GM23248 (cell line): ENCODE results near the gene PCBD1. TPM values are rescaled to one million over a fixed set of nuclear protein-coding genes. Genes with fewer than 3 reads are reported as not detected.

ENCODE experiments used
- DNase-seq: peaks from one replicate; pipeline ENCODE4 v3.0.0-alpha.2; 2015
- H2AFZ ChIP-seq: fragments of 200-600 bp; sonication (generic); 2 replicates; pipeline ENCODE4 v1.6.1; 2016; ENCODE audit warnings: antibody characterized with exemption
- H3F3A ChIP-seq: fragments of 200-600 bp; sonication (generic); 2 replicates; pipeline ENCODE4 v1.6.1; 2016; ENCODE audit warnings: mild to moderate bottlenecking, antibody characterized with exemption, mixed run types; ENCODE audit not compliant: insufficient read depth
- H3K27ac ChIP-seq: fragments of 200-600 bp; sonication (generic); 2 replicates; pipeline ENCODE4 v1.5.1; 2016; ENCODE audit warnings: mild to moderate bottlenecking
- H3K27me3 ChIP-seq: fragments of 200-600 bp; sonication (generic); replicated peaks from 2 replicates; pipeline ENCODE4 v1.6.1; 2016; ENCODE audit warnings: mild to moderate bottlenecking; ENCODE audit not compliant: insufficient read depth
- H3K36me3 ChIP-seq: fragments of 200-600 bp; sonication (generic); 2 replicates; pipeline ENCODE4 v1.6.1; 2016; ENCODE audit warnings: low read depth, mild to moderate bottlenecking
- H3K4me1 ChIP-seq: fragments of 200-600 bp; sonication (generic); 2 replicates; pipeline ENCODE4 v1.6.1; 2016; ENCODE audit warnings: mild to moderate bottlenecking; ENCODE audit not compliant: insufficient read depth
- H3K4me2 ChIP-seq: fragments of 200-600 bp; sonication (generic); one replicate; pipeline ENCODE4 v1.6.1; 2016; ENCODE audit warnings: mild to moderate bottlenecking; ENCODE audit not compliant: unreplicated experiment
- H3K4me3 ChIP-seq: fragments of 200-600 bp; sonication (generic); 2 replicates; pipeline ENCODE4 v1.5.1; 2016; ENCODE audit warnings: mild to moderate bottlenecking
- H3K79me2 ChIP-seq: fragments of 200-600 bp; sonication (generic); 2 replicates; pipeline ENCODE4 v1.6.1; 2016; ENCODE audit warnings: mild to moderate bottlenecking; ENCODE audit not compliant: insufficient read depth
- H3K9ac ChIP-seq: fragments of 200-600 bp; sonication (generic); 2 replicates; pipeline ENCODE4 v1.6.1; 2016; ENCODE audit warnings: mild to moderate bottlenecking
- H3K9me2 ChIP-seq: fragments of 200-600 bp; sonication (generic); 2 replicates; pipeline ENCODE4 v1.6.1; 2016; ENCODE audit warnings: mixed run types, mild to moderate bottlenecking, moderate library complexity; ENCODE audit not compliant: insufficient read depth
- H3K9me3 ChIP-seq: fragments of 200-600 bp; sonication (generic); one replicate; pipeline ENCODE4 v1.6.1; 2017; ENCODE audit warnings: low read depth
- H4K20me1 ChIP-seq: fragments of 200-600 bp; sonication (generic); 2 replicates; pipeline ENCODE4 v1.6.0; 2016; ENCODE audit not compliant: insufficient read depth
- EZH2 ChIP-seq: fragments of 200-600 bp; sonication (generic); IDR thresholded peaks from 2 replicates; pipeline ENCODE4 v1.6.1; 2018; ENCODE audit warnings: antibody characterized with exemption, mild to moderate bottlenecking; ENCODE audit not compliant: insufficient read depth, poor library complexity, severe bottlenecking
- EZH2phosphoT487 ChIP-seq: fragments of 200-600 bp; sonication (generic); IDR thresholded peaks from 2 replicates; pipeline ENCODE4 v1.6.1; 2018; ENCODE audit warnings: antibody characterized with exemption, moderate library complexity, mild to moderate bottlenecking, low read depth; ENCODE audit not compliant: insufficient read depth
- WGBS, 2 experiments: methylation state at CpG; one replicate each; pipeline ENCODE4 v1.1.6; 2015 to 2017; ENCODE audit warnings: low lambda C conversion rate in 2 of 2, low coverage in 1 of 2; ENCODE audit errors: missing lambda C conversion rate in 2 of 2; 5-methylcytosine and 5-hydroxymethylcytosine counted together
- in situ Hi-C: fragments of 300-500 bp; cut with MboI; formaldehyde crosslinking; loops from 2 replicates; pipeline ENCODE4 v1.15.0; 2020
- polyA plus RNA-seq: library from polyadenylated mRNA; unstranded; fragments of >200 nt; fragmentation: Nextera tagmentation; extraction: Ambion mirVana; gene quantifications from 2 replicates; pipeline ENCODE4 v1.2.1, GENCODE V29; 2016
- total RNA-seq: library from RNA; depleted of rRNA; stranded (reverse); fragments of >200 nt; shearing (Covaris generic); gene quantifications from 2 replicates; pipeline ENCODE4 v1.2.3, GENCODE V29; 2014

Gene PCBD1
- total and polyA plus RNA-seq, 2 experiments from 2014 or later = 26.2 to 36.8 TPM

DNA sequence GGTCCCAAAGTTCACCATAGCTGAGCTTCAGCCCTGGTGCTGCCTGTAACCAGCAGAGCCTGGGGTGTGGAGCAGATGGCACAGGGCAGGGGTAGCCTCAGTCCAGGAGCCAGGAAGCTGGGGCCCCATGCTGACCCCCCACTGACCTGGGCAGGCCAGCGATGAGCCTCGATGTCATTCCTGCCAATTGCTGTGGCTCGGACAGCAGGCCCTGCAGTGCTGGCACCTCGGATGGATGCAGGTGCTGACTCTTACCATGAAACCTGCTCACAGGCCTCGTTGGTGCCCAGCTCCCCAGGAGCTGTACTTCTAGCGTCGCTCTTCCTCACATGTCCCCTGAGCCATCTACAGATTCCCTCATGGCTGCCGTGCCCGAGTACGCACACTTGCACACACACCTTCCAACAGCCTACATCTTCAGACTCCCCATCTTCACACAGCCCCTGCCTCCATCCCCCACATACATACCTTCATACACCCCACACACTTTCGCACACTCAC lies 46.8 kb upstream of the PCBD1 start:
- Histone ChIP-seq H3K27me3 (peaks cover 51% of the 10 kb centered on the region), H3K4me3 (no peak overlapping the region), H4K20me1 (no peaks in the 10 kb centered on the region), H3K9ac (no peak overlapping the region), H3K36me3 (no peaks in the 10 kb centered on the region), H3K4me2 (no peak overlapping the region), H3F3A (no peaks in the 10 kb centered on the region), H3K4me1 (no peaks in the 10 kb centered on the region), H3K9me2 (no peaks in the 10 kb centered on the region), H3K79me2 (no peaks in the 10 kb centered on the region), H3K27ac (no peak overlapping the region), H3K9me3 (no peaks in the 10 kb centered on the region), H2AFZ (no peak overlapping the region)
- 53 to 64% methylated on average over 10 to 11 of the region's 11 CpGs for WGBS, 2 experiments
- DNase-seq = no peak
- in situ Hi-C loops = no loop called here
- TF ChIP-seq EZH2phosphoT487 = no peak

DNA sequence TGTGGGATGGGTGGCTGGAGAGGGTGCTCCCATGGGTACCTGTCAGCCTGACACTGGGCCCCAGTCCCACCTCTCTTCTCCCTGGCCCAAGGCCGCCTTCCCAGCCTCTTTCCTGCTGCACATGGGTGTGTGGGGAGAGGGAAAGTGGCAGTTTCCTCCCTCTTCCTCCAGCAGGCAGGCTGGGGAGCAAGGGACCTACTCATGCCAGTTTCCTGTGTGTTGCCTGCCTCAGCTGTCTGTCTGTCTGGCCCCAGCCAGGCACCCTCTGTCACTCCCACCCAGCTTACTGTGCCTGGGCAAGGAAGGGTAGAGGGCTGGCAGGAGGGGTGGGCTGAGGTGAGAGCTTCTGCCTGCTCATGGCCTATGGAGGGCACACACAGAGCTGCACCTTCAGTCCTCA lies 46.3 kb upstream of the PCBD1 start:
- DNase-seq = no peak
- in situ Hi-C loops = no loop called here
- no peaks in the 10 kb centered on the region for H3K36me3 ChIP-seq

DNA sequence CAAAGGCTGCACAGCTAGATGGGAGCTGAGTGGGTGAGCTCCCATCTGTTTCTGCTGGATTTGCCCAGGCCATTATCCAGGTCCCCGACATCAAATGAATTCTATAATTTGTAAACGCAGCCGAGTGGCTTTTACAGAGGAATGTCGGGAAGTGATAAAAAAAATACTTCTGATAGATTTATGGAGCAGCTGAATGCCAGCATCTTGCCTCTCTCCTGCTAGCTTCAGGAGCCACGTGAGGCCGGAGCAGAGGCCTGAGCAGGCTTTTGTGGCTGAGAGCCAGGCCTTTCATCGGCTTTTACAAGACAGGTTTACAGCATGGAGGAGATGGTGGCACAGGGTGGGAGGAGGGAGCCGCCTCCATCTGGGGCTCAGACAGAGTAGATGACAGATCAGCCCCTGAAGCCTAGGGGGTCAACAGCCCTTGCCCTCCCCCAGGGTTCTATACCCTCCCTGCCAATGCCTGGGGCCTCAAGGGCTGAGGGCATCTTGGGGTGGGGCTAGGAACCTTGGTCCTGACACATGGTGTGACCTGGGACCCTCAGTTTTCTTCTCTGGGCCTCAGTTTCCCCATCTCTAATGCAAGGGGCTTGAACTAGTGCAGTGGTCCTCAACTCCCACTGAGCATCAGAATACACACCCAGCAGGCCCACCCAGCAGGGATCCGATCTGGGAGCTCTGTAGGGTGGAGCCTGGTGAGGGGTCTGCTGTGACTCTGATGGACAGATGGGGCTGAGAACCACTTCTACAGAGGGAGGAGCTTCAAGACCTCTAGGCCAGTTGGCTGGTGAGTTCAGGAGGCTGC lies 44.2 kb upstream of the PCBD1 start:
- no peak for TF ChIP-seq EZH2
- H4K20me1 ChIP-seq = no peaks in the 10 kb centered on the region
- no peaks in the 10 kb centered on the region for H3K36me3 ChIP-seq
- H3K9me2 ChIP-seq = no peaks in the 10 kb centered on the region
- no peak overlapping the region for H3K9ac ChIP-seq
- H3K4me2 ChIP-seq = no peak overlapping the region
- WGBS, 2 experiments = 20 to 21% methylated on average over 9 of the region's 9 CpGs
- peak; percentile 10 for DNase-seq
- no peak overlapping the region for H3K4me3 ChIP-seq
- no peaks in the 10 kb centered on the region for H3F3A ChIP-seq
- H3K4me1 ChIP-seq = no peaks in the 10 kb centered on the region
- no peaks in the 10 kb centered on the region for H3K9me3 ChIP-seq
- in situ Hi-C loops = no loop called here
- no peaks in the 10 kb centered on the region for H3K79me2 ChIP-seq
- H2AFZ ChIP-seq = no peak overlapping the region
- H3K27ac ChIP-seq = no peak overlapping the region
- H3K27me3 ChIP-seq = peaks cover 59% of the 10 kb centered on the region

More for the DNA sequence above, 46.3 kb upstream of the PCBD1 start:
- H3K27ac ChIP-seq = no peak overlapping the region
- no peaks in the 10 kb centered on the region for H3K9me3 ChIP-seq
- H3K27me3 ChIP-seq = peaks cover 51% of the 10 kb centered on the region
- 10 to 69% methylated on average over 1 of the region's 1 CpG for WGBS, 2 experiments
- H4K20me1 ChIP-seq = no peaks in the 10 kb centered on the region
- H3K4me3 ChIP-seq = no peak overlapping the region
- no peak overlapping the region for H2AFZ ChIP-seq
- H3K9me2 ChIP-seq = no peaks in the 10 kb centered on the region
- TF ChIP-seq EZH2phosphoT487 (no peak), EZH2 (no peak)
- H3K9ac ChIP-seq = no peak overlapping the region
- no peak overlapping the region for H3K4me2 ChIP-seq
- H3K79me2 ChIP-seq = no peaks in the 10 kb centered on the region
- no peaks in the 10 kb centered on the region for H3F3A ChIP-seq
- H3K4me1 ChIP-seq = no peaks in the 10 kb centered on the region

GRCh38 chr10:70931168-70931815 lies 42.9 kb upstream of the PCBD1 start:
- H3K4me1 ChIP-seq = no peaks in the 10 kb centered on the region
- WGBS, 2 experiments = 64 to 71% methylated on average over 12 to 15 of the region's 15 CpGs
- no peaks in the 10 kb centered on the region for H3K79me2 ChIP-seq
- H4K20me1 ChIP-seq = no peaks in the 10 kb centered on the region
- no peaks in the 10 kb centered on the region for H3K36me3 ChIP-seq
- no peaks in the 10 kb centered on the region for H3K9me3 ChIP-seq
- in situ Hi-C loops = no loop called here
- DNase-seq = peak; percentile 42
- H3K27ac ChIP-seq = no peak overlapping the region
- TF ChIP-seq EZH2 (no peak), EZH2phosphoT487 (no peak)
- H2AFZ ChIP-seq = no peak overlapping the region
- H3K9me2 ChIP-seq = no peaks in the 10 kb centered on the region
- no peak overlapping the region for H3K4me2 ChIP-seq
- no peak overlapping the region for H3K4me3 ChIP-seq
- no peak overlapping the region for H3K9ac ChIP-seq
- H3K27me3 ChIP-seq = peaks cover 52% of the 10 kb centered on the region
- no peaks in the 10 kb centered on the region for H3F3A ChIP-seq
